Hepatocyte (in vitro differentiated cells): ENCODE data around the gene HRCT1.

Experiments used
- CTCF ChIP-seq: fragments of 200-600 bp; sonication (generic); IDR thresholded peaks from 2 replicates; pipeline ENCODE4 v1.5.1; 2016; ENCODE audit warnings: antibody characterized with exemption, mild to moderate bottlenecking; ENCODE audit not compliant: poor library complexity
- EZH2 ChIP-seq: fragments of 200-600 bp; sonication (generic); IDR thresholded peaks from 2 replicates; pipeline ENCODE4 v1.6.1; 2016; ENCODE audit warnings: antibody characterized with exemption, mild to moderate bottlenecking, borderline replicate concordance
- EZH2phosphoT487 ChIP-seq: fragments of 200-600 bp; sonication (generic); IDR thresholded peaks from one replicate; pipeline ENCODE4 v1.6.1; 2018; ENCODE audit warnings: antibody characterized with exemption, mild to moderate bottlenecking, low read depth, moderate library complexity; ENCODE audit not compliant: unreplicated experiment, severe bottlenecking

- no peak for TF ChIP-seq CTCF
- no peak for TF ChIP-seq EZH2
- TF ChIP-seq EZH2phosphoT487, result no peak
Observed at GRCh38 chr9:35909274-35909673, 3.3 kb downstream of the HRCT1 start, which contains the start of gene SPAAR.
